Fibroblast of skin of left biceps (primary cell): ENCODE data around the gene CHRNB1.
"Not testable (repeated sequence)": the region's sequence is repeated elsewhere in the genome, so short reads cannot be mapped to it uniquely, and the experiment has no call there.

Source experiments
- DNase-seq, 2 experiments: peaks; one replicate each; pipeline ENCODE4 v3.0.0-alpha.2; 2013; ENCODE audit warnings: low read depth in 2 of 2

The CHRNB1 gene

GRCh38 chr17:7466639-7467341 lies 21.9 kb downstream of the CHRNB1 start:
- no peak for DNase-seq

DNA sequence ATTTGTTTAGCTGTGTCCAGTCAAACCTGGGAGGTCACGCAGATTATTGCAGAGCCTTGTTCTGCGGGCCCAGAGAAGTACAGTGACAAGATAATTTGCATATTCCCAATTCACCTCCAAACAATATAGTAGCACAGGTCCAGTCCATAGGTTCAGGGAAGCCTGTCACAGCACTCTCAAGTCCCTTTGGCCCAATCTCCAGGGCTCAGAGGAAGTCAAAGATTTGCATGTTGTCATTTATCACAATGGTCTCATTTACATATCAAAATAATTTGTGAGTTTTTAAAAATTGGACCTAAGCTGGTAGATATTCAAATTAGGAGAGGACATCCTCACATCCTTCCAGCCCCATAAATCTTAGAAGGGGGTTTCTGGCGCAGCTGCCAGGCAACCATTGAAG lies 22.6 kb downstream of the CHRNB1 start:
- no peak for DNase-seq

- DNase-seq: no peak
Measured at GRCh38 chr17:7468290-7468689, 23.4 kb downstream of the CHRNB1 start.

- DNase-seq: no peak
Measured at GRCh38 chr17:7468804-7469389, 24.0 kb downstream of the CHRNB1 start.

- not testable (repeated sequence) for DNase-seq
Measured at GRCh38 chr17:7469843-7470242, 25.0 kb downstream of the CHRNB1 start.

DNA sequence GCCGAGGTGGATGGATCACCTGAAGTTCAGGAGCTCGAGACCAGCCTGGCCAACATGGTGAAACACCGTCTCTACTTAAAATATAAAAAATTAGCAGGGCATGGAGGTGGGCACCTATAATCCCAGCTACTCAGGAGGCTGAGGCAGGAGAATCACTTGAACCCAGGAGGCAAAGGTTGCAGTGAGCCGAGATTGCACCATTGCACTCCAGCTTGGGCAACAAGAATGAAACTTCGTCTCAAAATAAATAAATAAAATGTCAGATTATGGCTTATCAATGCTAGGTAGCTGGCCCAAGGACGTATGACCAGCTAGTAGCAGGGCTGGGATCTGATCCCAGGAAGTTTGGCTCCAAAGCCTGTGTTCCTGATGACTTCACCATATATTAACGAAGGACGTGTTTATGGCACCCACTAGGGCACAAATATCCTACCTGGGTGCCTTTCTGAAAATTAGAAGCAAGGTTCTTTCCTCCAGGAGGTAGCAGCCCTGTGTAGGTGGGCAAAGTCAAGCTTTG lies 25.7 kb downstream of the CHRNB1 start:
- DNase-seq: not testable (repeated sequence)

DNA sequence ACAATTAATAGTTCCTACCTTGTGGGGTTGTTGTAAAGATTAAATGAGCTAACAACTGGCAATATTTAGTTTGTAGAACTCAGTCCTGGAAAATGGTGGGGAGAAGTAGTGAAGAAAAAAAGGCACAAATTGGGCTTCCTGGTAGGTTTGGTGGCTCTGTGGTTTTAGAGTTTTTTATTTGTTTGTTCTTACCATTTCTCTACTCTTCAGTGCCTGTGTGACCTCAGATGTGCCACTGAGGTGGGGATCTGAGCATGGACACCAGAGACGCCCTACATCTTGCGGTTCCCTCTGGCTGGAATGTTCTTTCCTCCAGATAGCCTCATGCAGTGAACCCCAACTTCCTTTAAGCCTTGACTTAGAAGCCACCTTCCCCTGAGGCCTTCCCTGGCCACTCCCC lies 26.9 kb downstream of the CHRNB1 start:
- DNase-seq: no peak

DNA sequence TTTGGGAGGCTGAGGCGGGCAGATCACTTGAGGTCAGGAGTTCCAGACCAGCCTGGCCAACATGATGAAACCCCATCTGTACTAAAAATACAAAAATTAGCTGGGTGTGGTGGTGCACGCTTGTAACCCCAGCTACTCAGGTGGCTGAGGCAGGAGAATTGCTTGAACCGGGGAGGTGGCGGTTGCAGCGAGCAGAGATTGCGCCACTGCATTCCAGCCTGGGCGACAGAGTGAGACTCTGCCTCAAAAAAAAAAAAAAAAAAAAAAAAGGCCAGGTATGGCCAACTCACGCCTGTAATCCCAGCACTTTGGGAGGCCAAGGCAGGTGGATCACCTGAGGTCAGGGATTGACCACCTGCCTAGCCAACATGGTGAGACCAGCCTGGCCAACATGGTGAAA lies 29.9 kb downstream of the CHRNB1 start:
- DNase-seq: not testable (repeated sequence)

GRCh38 chr17:7475764-7476422 lies 31.0 kb downstream of the CHRNB1 start:
- DNase-seq: no peak

DNA sequence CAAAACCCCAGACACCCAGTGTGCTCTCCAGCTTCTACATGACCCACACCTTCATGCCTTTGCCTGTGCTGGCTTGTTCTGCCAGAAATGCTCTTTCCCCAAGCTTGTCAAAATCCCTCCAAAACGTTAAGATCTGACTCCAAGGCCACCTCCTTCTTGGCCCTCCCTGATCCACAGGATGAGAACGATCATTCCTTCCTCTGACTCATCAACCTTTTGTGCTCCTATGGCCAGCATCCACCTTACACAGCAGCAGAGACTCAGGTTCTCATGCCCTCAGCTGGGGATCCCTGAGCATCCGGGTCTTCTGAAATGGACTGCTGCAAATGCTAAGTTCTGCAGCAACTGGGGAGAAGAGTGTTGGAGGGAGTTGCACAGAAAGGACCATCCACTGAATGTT lies 31.6 kb downstream of the CHRNB1 start:
- DNase-seq: no peak

- no peak for DNase-seq
Measured at GRCh38 chr17:7476951-7477350, 32.1 kb downstream of the CHRNB1 start.

GRCh38 chr17:7477392-7478275 lies 32.8 kb downstream of the CHRNB1 start:
- DNase-seq: no peak

DNA sequence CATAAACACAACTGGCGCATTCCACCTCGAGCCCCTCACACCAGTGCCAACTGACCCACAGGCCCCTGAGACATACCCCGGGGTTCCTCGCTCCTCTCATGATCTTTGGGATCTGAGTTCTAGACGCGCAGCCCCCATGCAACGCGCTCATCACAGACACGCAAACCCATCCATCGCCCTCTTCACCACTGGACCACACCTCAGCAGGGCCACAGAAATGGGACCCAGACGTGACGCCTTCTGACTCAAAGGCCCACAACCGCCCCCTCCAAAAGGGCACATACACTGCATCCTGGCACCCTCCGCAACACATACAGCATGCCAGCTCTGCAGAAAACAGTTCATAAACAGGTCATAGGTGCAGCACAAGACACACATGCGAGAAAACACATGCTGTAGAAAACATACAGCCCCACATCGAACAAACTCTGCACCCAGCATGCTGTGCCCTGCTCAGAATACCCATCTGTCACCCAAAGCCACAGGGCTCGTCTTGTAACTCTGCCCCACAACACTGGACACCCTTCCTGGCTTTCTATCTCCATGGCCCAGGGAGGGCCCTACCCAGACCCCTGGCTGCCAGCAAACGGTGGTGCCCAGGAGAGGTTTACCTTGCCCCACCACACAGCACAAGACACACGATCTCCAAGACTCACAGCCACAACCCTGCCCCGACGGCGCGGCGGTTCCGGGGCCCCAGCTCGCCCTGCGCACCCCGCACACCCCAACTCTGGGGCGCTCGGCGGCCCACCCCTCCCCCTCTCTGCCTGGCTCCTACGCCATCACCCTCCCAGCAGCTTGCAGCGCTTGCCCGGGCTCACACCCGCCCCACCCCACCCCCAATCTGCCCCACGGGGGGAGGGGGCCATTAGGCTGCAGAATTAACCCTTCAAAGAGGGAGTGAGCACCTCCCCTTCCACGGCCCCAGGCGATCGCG lies 33.7 kb downstream of the CHRNB1 start:
- no peak for DNase-seq

GRCh38 chr17:7479213-7480088 lies 34.6 kb downstream of the CHRNB1 start, which contains the start of gene ZBTB4:
ZBTB4 (minus strand) TSS chr17:7479631; CDS start chr17:7466801, 12,830 bp downstream.
- DNase-seq: no peak

- DNase-seq: no peak
Measured at GRCh38 chr17:7480089-7480384, 35.2 kb downstream of the CHRNB1 start.

GRCh38 chr17:7481275-7481674 lies 36.4 kb downstream of the CHRNB1 start, which contains the start of gene SLC35G6:
SLC35G6 (plus strand) TSS chr17:7481446; CDS start chr17:7481517, 71 bp downstream.
- not testable (repeated sequence) for DNase-seq

DNA sequence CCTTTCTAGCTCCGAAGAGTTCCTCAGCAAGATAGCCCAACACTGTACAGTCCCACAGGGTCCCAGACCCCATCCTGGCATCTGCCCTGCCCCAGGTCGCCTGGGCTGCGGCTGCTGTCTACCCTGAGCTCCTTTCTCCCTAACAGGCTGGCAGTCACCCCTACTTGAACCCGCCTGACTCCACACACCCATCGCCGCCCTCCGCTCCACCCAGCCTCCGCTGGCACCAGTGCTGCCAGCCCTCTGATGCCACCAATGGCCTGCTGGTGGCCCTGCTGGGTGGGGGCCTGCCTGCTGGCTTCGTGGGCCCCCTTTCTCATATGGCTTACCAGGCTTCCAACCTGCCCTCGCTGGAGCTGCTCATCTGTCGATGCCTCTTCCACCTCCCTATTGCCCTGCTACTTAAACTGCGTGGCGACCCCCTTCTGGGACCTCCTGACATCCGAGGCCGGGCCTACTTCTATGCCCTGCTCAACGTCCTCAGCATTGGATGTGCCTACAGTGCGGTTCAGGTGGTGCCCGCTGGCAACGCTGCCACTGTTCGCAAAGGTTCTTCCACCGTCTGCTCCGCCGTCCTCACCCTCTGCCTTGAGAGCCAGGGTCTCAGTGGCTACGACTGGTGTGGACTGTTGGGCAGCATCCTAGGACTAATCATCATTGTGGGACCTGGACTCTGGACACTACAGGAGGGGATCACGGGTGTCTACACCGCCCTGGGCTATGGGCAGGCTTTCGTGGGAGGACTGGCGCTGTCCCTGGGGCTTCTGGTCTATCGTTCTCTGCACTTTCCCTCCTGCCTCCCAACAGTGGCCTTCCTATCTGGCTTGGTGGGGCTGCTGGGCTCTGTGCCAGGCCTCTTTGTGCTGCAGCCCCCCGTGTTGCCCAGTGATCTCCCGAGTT lies 37.2 kb downstream of the CHRNB1 start:
- DNase-seq: not testable (repeated sequence)

GRCh38 chr17:7482742-7483088 lies 37.9 kb downstream of the CHRNB1 start:
- DNase-seq: not testable (repeated sequence)
